Vagina (tissue), 2 donors: ENCODE data around the gene TULP1.

Experiments used
- POLR2A ChIP-seq, 2 donors: fragments of 450-650 bp; IDR thresholded peaks; one replicate each; pipeline ENCODE4 v1.6.1; 2017; ENCODE audit warnings: antibody characterized with exemption in 2 of 2, mild to moderate bottlenecking in 2 of 2, moderate library complexity in 2 of 2
- TF ChIP-seq, protein P1 (sequence below), 3 experiments: fragments of 450-650 bp in 2 of 3; fragments of 200-600 bp in 1 of 3; sonication (generic) in 1 of 3; IDR thresholded peaks; one replicate each; pipeline ENCODE4 v1.5.1; 2017 to 2019; ENCODE audit warnings: antibody characterized with exemption in 3 of 3, mild to moderate bottlenecking in 2 of 3, moderate library complexity in 2 of 3

DNA sequence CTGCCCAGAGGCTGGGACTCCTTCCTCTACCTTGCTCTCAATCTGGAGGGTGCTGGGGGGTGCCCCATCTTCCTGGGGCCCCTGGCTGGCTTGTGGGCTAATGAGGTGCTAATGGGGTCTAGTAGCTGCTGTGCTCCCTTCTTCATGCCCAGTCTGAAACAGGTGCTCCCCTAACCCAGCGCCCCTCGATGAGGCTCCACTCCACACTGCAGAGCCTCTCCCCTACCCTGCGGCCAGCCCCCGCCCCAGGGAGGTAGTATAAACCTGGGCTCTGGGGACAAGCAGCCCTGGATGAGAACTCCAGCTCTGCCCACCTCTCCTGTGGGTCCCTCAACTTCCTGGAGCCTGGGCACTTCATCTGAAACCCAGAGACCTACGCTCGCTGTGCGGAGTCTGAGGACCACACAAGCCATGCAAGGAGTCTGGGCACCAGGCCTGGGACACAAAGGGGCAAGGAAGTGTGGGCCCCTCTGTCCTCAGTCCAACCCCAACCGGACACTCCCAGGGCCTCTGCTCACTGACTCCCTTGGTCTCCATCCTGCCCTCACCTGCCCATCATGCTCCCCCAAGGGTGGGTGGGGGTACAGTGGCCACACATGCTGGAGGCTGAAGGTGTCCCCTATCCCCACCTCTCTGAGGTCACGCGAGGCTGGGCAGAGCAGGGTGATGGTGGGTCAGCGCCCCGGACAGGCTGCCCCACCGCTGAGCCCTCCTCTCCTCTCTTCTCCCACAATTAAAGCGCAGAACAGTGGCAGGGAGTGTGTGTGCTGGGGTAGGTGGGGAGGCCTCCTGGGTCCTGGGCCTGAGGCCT is 38.4 kb downstream of the TULP1 start:
- TF ChIP-seq, protein P1, sequence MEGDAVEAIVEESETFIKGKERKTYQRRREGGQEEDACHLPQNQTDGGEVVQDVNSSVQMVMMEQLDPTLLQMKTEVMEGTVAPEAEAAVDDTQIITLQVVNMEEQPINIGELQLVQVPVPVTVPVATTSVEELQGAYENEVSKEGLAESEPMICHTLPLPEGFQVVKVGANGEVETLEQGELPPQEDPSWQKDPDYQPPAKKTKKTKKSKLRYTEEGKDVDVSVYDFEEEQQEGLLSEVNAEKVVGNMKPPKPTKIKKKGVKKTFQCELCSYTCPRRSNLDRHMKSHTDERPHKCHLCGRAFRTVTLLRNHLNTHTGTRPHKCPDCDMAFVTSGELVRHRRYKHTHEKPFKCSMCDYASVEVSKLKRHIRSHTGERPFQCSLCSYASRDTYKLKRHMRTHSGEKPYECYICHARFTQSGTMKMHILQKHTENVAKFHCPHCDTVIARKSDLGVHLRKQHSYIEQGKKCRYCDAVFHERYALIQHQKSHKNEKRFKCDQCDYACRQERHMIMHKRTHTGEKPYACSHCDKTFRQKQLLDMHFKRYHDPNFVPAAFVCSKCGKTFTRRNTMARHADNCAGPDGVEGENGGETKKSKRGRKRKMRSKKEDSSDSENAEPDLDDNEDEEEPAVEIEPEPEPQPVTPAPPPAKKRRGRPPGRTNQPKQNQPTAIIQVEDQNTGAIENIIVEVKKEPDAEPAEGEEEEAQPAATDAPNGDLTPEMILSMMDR (IDR thresholded peaks at IDR 0.05) = no peak
- no peak for TF ChIP-seq POLR2A (IDR thresholded peaks at IDR 0.05)
